ENCODE data around the gene ARMH2.

The ARMH2 gene

GRCh38 chr6:24749297-24749696 lies 49.4 kb downstream of the ARMH2 start:
- no peak for TF ChIP-seq CTCF (IDR thresholded peaks at IDR 0.05; ENCODE audit: low read length, missing control alignments)
- DNase-seq (ENCODE audit: low read depth), result no peak
- no peak overlapping the region for H3K4me3 ChIP-seq (replicated peaks; ENCODE audit: low read depth, low read length)

Measured in fibroblast of pulmonary artery (primary cell).